GM12874 (cell line): ENCODE measurements around the gene MAOB.

Source experiments
- CTCF ChIP-seq: IDR thresholded peaks from 2 replicates; pipeline ENCODE4 v1.5.1; 2011; ENCODE audit warnings: low read depth, mild to moderate bottlenecking, control low read depth, low read length, moderate library complexity; ENCODE audit not compliant: insufficient read depth

The MAOB gene

GRCh38 chrX:43747476-43747875 lies 134.8 kb downstream of the MAOB start:
- no peak for TF ChIP-seq CTCF

- TF ChIP-seq CTCF: no peak
These were observed 136.1 kb downstream of the MAOB start for GRCh38 chrX:43745938-43746721.

DNA sequence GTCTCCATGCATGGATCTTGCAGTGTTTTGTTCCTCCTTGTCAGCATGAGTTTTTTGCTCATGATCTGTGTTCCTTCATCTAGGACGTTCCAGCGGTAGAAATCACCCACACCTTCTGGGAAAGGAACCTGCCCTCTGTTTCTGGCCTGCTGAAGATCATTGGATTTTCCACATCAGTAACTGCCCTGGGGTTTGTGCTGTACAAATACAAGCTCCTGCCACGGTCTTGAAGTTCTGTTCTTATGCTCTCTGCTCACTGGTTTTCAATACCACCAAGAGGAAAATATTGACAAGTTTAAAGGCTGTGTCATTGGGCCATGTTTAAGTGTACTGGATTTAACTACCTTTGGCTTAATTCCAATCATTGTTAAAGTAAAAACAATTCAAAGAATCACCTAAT lies 138.0 kb downstream of the MAOB start:
- TF ChIP-seq CTCF: no peak

DNA sequence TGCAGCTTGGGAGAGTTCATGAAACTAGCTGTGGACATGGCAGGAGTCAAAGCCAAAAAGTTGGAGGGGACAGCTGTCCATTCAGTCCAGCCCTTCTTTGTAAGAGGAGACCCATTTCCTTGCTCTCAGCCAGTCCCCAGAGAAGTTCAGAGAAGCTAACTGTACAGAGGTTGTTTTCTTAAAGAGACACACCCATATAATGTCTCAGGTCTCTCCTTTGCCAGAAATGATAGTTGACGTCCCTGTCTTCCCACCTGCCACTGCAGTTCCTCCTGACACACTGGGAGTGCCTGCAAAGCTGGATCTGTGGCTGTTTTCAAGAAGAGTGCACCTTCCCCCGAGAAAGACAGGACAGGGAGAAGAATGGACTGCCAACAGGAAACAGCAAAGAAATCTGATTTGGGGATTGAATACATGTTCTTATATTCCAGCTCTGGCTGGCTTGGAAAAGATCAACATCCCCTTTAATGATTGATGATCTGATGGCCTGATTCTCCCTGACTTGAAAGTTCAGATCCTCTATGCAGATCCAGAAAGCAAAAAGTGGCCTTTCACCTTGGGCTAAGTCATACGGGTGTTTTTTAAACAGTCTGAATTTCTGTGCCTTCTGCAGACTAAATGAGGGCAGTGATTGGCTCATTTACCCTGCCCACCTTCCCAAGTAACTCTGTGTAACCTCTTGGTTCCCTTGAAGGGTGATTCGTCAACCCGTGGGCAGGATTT lies 139.0 kb downstream of the MAOB start:
- no peak for TF ChIP-seq CTCF

- no peak for TF ChIP-seq CTCF
These were observed 140.2 kb downstream of the MAOB start for GRCh38 chrX:43741843-43742573.

DNA sequence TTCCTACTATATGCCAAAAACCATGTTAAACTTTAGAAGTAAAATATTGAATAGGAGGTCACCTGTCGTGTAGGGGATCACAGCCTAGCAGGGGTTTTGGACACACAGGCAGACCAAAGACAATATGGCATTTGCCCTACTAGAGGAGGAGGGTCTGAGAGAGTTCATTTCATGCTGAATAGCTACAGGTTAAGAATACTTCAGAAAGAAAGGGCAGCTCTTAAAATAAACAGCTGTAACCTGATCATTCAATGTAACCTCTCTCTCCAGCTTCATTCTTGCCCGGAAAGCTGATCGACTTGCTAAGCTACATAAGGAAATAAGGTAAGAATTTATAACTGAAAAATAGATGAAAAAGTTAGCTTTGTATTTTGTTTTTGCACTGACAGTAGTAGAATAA lies 146.3 kb downstream of the MAOB start:
- no peak for TF ChIP-seq CTCF

DNA sequence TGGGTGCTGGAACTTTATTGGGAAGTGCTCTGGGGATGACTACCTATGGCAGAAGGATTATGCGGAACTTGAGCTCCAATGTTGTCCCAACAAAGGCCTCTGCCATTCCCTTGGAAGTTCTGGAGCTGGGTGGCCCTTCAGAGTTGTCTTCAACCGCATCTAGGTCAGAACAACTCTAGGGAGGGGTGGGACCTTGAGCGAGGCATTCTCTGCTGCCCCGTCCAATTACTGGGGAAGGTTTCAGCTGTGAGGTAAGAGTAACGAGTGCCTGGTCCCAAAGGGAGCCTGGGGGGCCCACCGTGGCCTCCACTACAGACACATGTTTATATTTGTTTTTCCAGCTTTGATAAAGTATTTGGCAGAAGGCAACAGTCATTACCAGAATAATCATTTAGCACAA lies 146.7 kb downstream of the MAOB start:
- TF ChIP-seq CTCF: no peak
